CD4-positive, alpha-beta T cell (primary cell): Measurements from ENCODE around the gene AKAP8L. TPM values are rescaled to one million over a fixed set of nuclear protein-coding genes. Genes with fewer than 3 reads are reported as not detected.

ENCODE experiments used
- ATAC-seq: fragments of 200-7000 bp; cut with Tn5 transposase; one replicate; pipeline ENCODE4 v1.10.0; 2022; ENCODE audit warnings: mild to moderate bottlenecking; ENCODE audit not compliant: poor library complexity
- CTCF ChIA-PET: fragments of 350-600 bp; sonication (Branson Sonifier 250); formaldehyde crosslinking; loops from one replicate; lab custom pipeline; 2021; ENCODE audit warnings: antibody characterized with exemption, inconsistent platforms; lab: Charles Lee
- POLR2A ChIA-PET: fragments of 350-600 bp; sonication (Branson Sonifier 250); formaldehyde crosslinking; loops from one replicate; lab custom pipeline; 2021; ENCODE audit warnings: antibody characterized with exemption, inconsistent platforms; lab: Charles Lee
- DNase-seq, 14 experiments: peaks; one replicate each; pipeline ENCODE4 v3.0.0-alpha.2; 2013 to 2020; ENCODE audit warnings: mixed read lengths in 2 of 14
- H3K27ac ChIP-seq, 2 donors: one replicate each; pipeline versions ENCODE4 v1.5.1 to v1.7.0; 2013; ENCODE audit warnings: low read length in 2 of 2, low read depth in 1 of 2, mild to moderate bottlenecking in 1 of 2
- H3K27me3 ChIP-seq, 2 experiments: 1 replicate in 1 of 2; 2 replicates in 1 of 2; pipeline versions ENCODE4 v1.6.1 to v1.7.0; 2013; ENCODE audit warnings: low read length in 2 of 2, control low read depth in 1 of 2, mild to moderate bottlenecking in 1 of 2, moderate library complexity in 1 of 2; ENCODE audit not compliant: insufficient read depth in 2 of 2, control insufficient read depth in 1 of 2
- H3K36me3 ChIP-seq: one replicate; pipeline ENCODE4 v1.6.1; 2013; ENCODE audit warnings: low read length, control low read depth; ENCODE audit not compliant: insufficient read depth
- H3K4me1 ChIP-seq: one replicate; pipeline ENCODE4 v1.6.1; 2013; ENCODE audit warnings: low read length, control low read depth; ENCODE audit not compliant: insufficient read depth
- H3K4me3 ChIP-seq: one replicate; pipeline ENCODE4 v1.5.1; 2013; ENCODE audit warnings: mild to moderate bottlenecking, low read length, moderate library complexity
- H3K9me3 ChIP-seq, 2 experiments: 1 replicate in 1 of 2; 2 replicates in 1 of 2; pipeline versions ENCODE4 v1.6.1 to v1.7.0; 2013; ENCODE audit warnings: low read length in 2 of 2, mild to moderate bottlenecking in 2 of 2, control low read depth in 1 of 2, moderate library complexity in 1 of 2; ENCODE audit not compliant: control insufficient read depth in 1 of 2, insufficient read depth in 1 of 2
- H3K27ac Mint-ChIP-seq: one replicate; pipeline ENCODE4 v1.8.0; 2020; ENCODE audit warnings: mixed read lengths
- H3K27me3 Mint-ChIP-seq: one replicate; pipeline ENCODE4 v1.8.0; 2021; ENCODE audit warnings: mixed read lengths
- H3K36me3 Mint-ChIP-seq: one replicate; pipeline ENCODE4 v1.8.0; 2021; ENCODE audit warnings: low read depth, mixed read lengths
- H3K4me1 Mint-ChIP-seq: one replicate; pipeline ENCODE4 v1.8.0; 2021; ENCODE audit warnings: low read depth, mixed read lengths
- H3K4me3 Mint-ChIP-seq: one replicate; pipeline ENCODE4 v1.8.0; 2020; ENCODE audit warnings: mild to moderate bottlenecking, mixed read lengths
- H3K9me3 Mint-ChIP-seq: one replicate; pipeline ENCODE4 v1.8.0; 2020; ENCODE audit warnings: mixed read lengths
- intact Hi-C, 2 experiments: fragments of 100-400 bp; cut with DNase I in 1 of 2; cut with micrococcal nuclease in 1 of 2; formaldehyde crosslinking; loops; one replicate each; pipeline versions ENCODE4 v1.15.1 to v1.9.0; 2023 to 2025; cut with DNase I, micrococcal nuclease
- total RNA-seq, 174 experiments: library from RNA in 2 of 174; stranded (reverse) in 2 of 174; gene quantifications; one replicate each; pipeline ENCODE4 v1.2.3 and lab custom pipeline; 2021 to 2026
- TF ChIP-seq, protein P1 (sequence below): fragments of 200-600 bp; IDR thresholded peaks from one replicate; pipeline ENCODE4 v1.8.0; 2022; ENCODE audit warnings: antibody characterized with exemption, mild to moderate bottlenecking

The AKAP8L gene
- total RNA-seq, 2 experiments from 2014 or later = 157 to 162 TPM

DNA sequence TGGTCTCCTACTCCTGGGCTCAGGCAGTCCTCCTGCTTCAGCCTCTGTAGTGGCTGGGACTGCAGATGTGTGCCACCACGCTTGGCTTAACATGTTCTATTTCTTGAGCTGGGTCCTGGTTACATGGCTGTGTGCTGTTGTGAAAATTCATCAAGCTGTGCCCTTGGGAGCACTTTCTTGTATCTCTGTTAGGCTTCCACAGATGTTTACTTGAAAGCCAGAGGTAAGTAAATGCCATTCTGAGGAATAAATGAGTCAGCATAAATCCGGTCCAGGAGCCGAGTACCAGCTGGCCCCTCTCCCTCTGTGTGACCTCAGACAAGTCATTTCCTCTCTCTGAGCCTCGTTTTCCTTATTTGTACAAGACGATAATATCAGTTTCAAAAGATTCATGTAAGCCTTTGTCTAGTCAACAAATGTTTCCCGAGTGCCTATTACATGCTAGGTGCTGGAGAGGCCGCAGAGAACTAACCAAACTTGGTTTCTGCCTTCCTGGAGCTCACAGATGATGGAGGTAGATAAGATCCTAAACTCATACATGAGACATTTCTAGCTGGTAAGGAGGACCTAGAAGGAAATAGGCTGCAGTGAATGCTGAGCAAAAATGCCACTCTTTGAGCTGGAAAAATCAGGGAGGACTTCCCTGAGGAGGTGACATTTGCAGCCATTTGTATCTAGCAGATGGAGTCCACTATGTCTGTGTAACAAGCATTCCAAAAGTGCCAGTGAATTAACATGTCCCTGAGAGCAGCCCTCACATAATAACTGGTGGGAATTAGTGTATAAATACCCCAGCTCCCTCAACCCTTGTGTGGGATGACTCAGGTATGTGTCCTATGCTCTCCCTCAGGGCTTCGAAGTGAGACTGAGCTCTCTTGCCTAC lies 48.3 kb upstream of the AKAP8L start:
- no peaks in the 10 kb centered on the region for H3K9me3 Mint-ChIP-seq
- peaks cover 58% of the 10 kb centered on the region for H3K4me1 Mint-ChIP-seq
- peak overlapping the region; percentile 90 for H3K27ac Mint-ChIP-seq
- DNase-seq (peak in 13 of 14 experiments; percentile 31 to 87 (median 59)), ATAC-seq (peak; percentile 43)
- POLR2A ChIA-PET = interaction anchor here (1.2 to 8.1 kb wide), 10 partner anchors 11 to 88 kb away, joined by 3 to 76 read pairs (median 8); partner anchors contain the start of genes AKAP8, AKAP8L, PGLYRP2 and WIZ
- H3K4me3 Mint-ChIP-seq = peak overlapping the region; percentile 74
- no peaks in the 10 kb centered on the region for H3K9me3 ChIP-seq
- no peaks in the 10 kb centered on the region for H3K27me3 Mint-ChIP-seq
- peak overlapping the region; percentile 31 to 64 for H3K27ac ChIP-seq
- peaks cover 22% of the 10 kb centered on the region for H3K36me3 Mint-ChIP-seq
- no peaks in the 10 kb centered on the region for H3K27me3 ChIP-seq
- no peaks in the 10 kb centered on the region for H3K36me3 ChIP-seq
- CTCF ChIA-PET = interaction anchor here (0.6 to 4.9 kb wide), 4 partner anchors 33 to 89 kb away, joined by 4 to 31 read pairs (median 8); partner anchors contain the start of gene AKAP8L
- H3K4me3 ChIP-seq = no peak overlapping the region
- peaks cover 72% of the 10 kb centered on the region for H3K4me1 ChIP-seq
- TF ChIP-seq, protein P1, sequence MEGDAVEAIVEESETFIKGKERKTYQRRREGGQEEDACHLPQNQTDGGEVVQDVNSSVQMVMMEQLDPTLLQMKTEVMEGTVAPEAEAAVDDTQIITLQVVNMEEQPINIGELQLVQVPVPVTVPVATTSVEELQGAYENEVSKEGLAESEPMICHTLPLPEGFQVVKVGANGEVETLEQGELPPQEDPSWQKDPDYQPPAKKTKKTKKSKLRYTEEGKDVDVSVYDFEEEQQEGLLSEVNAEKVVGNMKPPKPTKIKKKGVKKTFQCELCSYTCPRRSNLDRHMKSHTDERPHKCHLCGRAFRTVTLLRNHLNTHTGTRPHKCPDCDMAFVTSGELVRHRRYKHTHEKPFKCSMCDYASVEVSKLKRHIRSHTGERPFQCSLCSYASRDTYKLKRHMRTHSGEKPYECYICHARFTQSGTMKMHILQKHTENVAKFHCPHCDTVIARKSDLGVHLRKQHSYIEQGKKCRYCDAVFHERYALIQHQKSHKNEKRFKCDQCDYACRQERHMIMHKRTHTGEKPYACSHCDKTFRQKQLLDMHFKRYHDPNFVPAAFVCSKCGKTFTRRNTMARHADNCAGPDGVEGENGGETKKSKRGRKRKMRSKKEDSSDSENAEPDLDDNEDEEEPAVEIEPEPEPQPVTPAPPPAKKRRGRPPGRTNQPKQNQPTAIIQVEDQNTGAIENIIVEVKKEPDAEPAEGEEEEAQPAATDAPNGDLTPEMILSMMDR = no peak
- intact Hi-C loops = loop anchor here (2.0 to 10.0 kb wide), 4 partner anchors 16 to 90 kb away; partner anchors contain the start of gene AKAP8L (in 1 of the 2)

DNA sequence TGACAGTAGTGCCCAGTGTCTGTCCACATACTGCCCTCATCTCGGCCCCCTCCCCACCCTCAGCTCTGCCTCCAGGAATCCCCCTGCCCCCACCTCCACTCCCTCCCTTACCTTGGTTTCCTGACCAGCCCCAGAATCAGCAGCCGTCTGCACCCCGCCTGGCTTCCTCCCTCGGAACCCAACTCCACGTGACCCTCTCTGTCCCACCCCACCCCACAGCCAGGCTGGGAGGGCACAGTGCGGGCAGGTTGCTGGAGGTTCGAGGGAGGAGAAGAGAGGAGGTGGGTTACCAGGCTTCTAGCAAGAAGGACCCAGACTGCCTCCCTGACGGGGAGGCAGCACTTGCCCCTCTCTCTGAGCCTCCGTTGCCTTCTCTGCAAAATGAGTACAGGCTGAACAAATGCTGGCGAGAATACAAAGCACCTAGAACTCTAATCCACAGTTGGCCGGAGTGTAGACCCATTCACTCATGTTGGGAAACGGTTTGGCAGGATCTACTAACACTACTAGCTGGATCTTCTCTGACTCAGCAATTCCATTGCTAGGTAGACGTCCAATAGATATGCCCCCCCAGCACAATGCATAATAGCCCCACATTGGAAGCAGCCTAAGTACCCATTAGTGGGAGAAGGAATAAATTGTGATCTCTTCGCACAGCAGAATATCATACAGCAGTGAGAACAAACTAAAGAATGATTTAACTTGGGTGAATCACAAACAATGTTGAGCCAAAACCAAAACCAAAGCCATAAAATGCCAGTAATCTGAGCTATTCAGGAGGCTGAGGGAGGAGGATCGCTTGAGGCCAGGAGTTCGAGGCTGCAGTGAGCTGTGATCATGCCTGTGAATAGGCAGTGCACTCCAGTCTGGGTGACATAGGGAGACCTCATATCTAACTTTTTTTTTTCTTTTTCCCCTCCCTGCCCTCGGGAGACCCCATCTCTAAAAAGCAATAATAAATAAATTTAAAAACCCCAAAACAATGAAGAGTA lies 45.9 kb upstream of the AKAP8L start, which contains the start of gene RASAL3:
Gene RASAL3, minus strand, starts transcription at position 151 of the 992 bp plus-strand sequence. CDS start 186 bp downstream, outside the sequence.
- ChIA-PET CTCF (interaction anchor here (1.4 to 2.9 kb wide), 3 partner anchors 15 to 91 kb away, joined by 4 to 21 read pairs (median 5); partner anchors contain the start of gene AKAP8L), POLR2A (interaction anchor here (0.6 to 8.1 kb wide), 13 partner anchors 9 to 91 kb away, joined by 3 to 76 read pairs (median 10); partner anchors contain the start of genes AKAP8, AKAP8L and PGLYRP2)
- peaks cover 66% of the 10 kb centered on the region for H3K4me1 Mint-ChIP-seq
- peaks cover 21% of the 10 kb centered on the region for H3K36me3 ChIP-seq
- peaks cover 91% of the 10 kb centered on the region for H3K4me1 ChIP-seq
- peak within 1 kb of the TSS; percentile 98 for H3K27ac Mint-ChIP-seq
- H3K27ac ChIP-seq = peak within 1 kb of the TSS; percentile 91 to 93
- H3K27me3 ChIP-seq = no peaks in the 10 kb centered on the region
- ATAC-seq (peak; percentile 41), DNase-seq (peak; percentile 32 to 81 (median 72))
- no peaks in the 10 kb centered on the region for H3K9me3 ChIP-seq
- intact Hi-C loops = loop anchor here (5.0 to 10.0 kb wide), 4 partner anchors 47 to 93 kb away; partner anchors contain the start of gene AKAP8L (in 1 of the 2)
- peaks cover 41% of the 10 kb centered on the region for H3K36me3 Mint-ChIP-seq
- H3K9me3 Mint-ChIP-seq = no peaks in the 10 kb centered on the region
- H3K4me3 Mint-ChIP-seq = peak within 1 kb of the TSS; percentile 98
- TF ChIP-seq, protein P1 = no peak
- H3K4me3 ChIP-seq = peak within 1 kb of the TSS; percentile 98
- no peaks in the 10 kb centered on the region for H3K27me3 Mint-ChIP-seq
